ENCODE results near the gene SMC1B. TPM values are rescaled to one million over a fixed set of nuclear protein-coding genes. Genes with fewer than 3 reads are reported as not detected.

Gene SMC1B
- polyA plus RNA-seq, 3 donors = not detected

GRCh38 chr22:45454275-45454674 is 40.9 kb upstream of the SMC1B start:
- Histone ChIP-seq H3K4me1 (ENCODE audit: control insufficient read depth in 1 of 2, insufficient read depth in 2 of 2, low read length in 2 of 2) (no peaks in the 10 kb centered on the region), H3K9me3 (replicated peaks in 1 of 2; ENCODE audit: control insufficient read depth in 1 of 2, insufficient read depth in 1 of 2, low read length in 2 of 2) (no peaks in the 10 kb centered on the region), H3K4me3 (replicated peaks in 1 of 3; ENCODE audit: low read depth in 2 of 3, low read length in 3 of 3) (no peak overlapping the region), H3K27ac (ENCODE audit: low read depth in 1 of 2, low read length in 2 of 2) (no peak overlapping the region), H3K36me3 (replicated peaks in 1 of 2; ENCODE audit: control insufficient read depth in 1 of 2, insufficient read depth in 2 of 2, low read length in 2 of 2) (no peaks in the 10 kb centered on the region), H2AFZ (ENCODE audit: insufficient read depth, low read depth, low read length, poor library complexity, severe bottlenecking) (peak overlapping the region; percentile 3), H4K20me1 (ENCODE audit: insufficient read depth, low read length) (no peaks in the 10 kb centered on the region), H3K9ac (ENCODE audit: insufficient read depth, low read length, poor library complexity, severe bottlenecking) (no peak overlapping the region), H3K79me2 (ENCODE audit: insufficient read depth, low read length) (no peaks in the 10 kb centered on the region), H3K27me3 (ENCODE audit: control insufficient read depth in 2 of 2, insufficient read depth in 2 of 2, low read length in 2 of 2) (no peaks in the 10 kb centered on the region), H3K4me2 (replicated peaks; ENCODE audit: extremely low read depth, low read length, poor library complexity, severe bottlenecking) (no peak overlapping the region)
- TF ChIP-seq, protein P1, sequence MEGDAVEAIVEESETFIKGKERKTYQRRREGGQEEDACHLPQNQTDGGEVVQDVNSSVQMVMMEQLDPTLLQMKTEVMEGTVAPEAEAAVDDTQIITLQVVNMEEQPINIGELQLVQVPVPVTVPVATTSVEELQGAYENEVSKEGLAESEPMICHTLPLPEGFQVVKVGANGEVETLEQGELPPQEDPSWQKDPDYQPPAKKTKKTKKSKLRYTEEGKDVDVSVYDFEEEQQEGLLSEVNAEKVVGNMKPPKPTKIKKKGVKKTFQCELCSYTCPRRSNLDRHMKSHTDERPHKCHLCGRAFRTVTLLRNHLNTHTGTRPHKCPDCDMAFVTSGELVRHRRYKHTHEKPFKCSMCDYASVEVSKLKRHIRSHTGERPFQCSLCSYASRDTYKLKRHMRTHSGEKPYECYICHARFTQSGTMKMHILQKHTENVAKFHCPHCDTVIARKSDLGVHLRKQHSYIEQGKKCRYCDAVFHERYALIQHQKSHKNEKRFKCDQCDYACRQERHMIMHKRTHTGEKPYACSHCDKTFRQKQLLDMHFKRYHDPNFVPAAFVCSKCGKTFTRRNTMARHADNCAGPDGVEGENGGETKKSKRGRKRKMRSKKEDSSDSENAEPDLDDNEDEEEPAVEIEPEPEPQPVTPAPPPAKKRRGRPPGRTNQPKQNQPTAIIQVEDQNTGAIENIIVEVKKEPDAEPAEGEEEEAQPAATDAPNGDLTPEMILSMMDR (IDR thresholded peaks at IDR 0.05) = no peak
- no peak for DNase-seq
- WGBS (ENCODE audit: insufficient coverage) = no CpG with 5 or more reads among the region's 4 CpGs
- no peak overlapping the region for H3K27ac Mint-ChIP-seq
- H3K36me3 Mint-ChIP-seq = no peaks in the 10 kb centered on the region
- H3K4me1 Mint-ChIP-seq = no peaks in the 10 kb centered on the region
- no peaks in the 10 kb centered on the region for H3K9me3 Mint-ChIP-seq
- peaks cover 3 to 7% (median 5%) of the 10 kb centered on the region in 3 donors for H3K27me3 Mint-ChIP-seq (ENCODE audit: low read depth in 3 of 3)
- intact Hi-C loops (cut with micrococcal nuclease) = no loop called here
- no peak overlapping the region for H3K4me3 Mint-ChIP-seq

GRCh38 chr22:45453764-45454163 is 40.4 kb upstream of the SMC1B start:
- H2AFZ ChIP-seq (ENCODE audit: insufficient read depth, low read depth, low read length, poor library complexity, severe bottlenecking) = peak overlapping the region; percentile 3
- intact Hi-C loops (cut with micrococcal nuclease) = no loop called here
- H3K4me2 ChIP-seq (replicated peaks; ENCODE audit: extremely low read depth, low read length, poor library complexity, severe bottlenecking) = no peak overlapping the region
- H3K4me3 Mint-ChIP-seq = no peak overlapping the region
- no peaks in the 10 kb centered on the region for H4K20me1 ChIP-seq (ENCODE audit: insufficient read depth, low read length)
- no CpG with 5 or more reads among the region's 6 CpGs for WGBS (ENCODE audit: insufficient coverage)
- no peaks in the 10 kb centered on the region for H3K4me1 Mint-ChIP-seq
- H3K9ac ChIP-seq (ENCODE audit: insufficient read depth, low read length, poor library complexity, severe bottlenecking) = no peak overlapping the region
- peaks cover 3 to 5% (median 5%) of the 10 kb centered on the region in 3 donors for H3K27me3 Mint-ChIP-seq (ENCODE audit: low read depth in 3 of 3)
- no peaks in the 10 kb centered on the region for H3K9me3 Mint-ChIP-seq
- no peaks in the 10 kb centered on the region for H3K36me3 ChIP-seq (replicated peaks in 1 of 2; ENCODE audit: control insufficient read depth in 1 of 2, insufficient read depth in 2 of 2, low read length in 2 of 2)
- H3K27ac Mint-ChIP-seq = peak overlapping the region in 1 of 7 donors; percentile 65
- H3K27ac ChIP-seq (ENCODE audit: low read depth in 1 of 2, low read length in 2 of 2) = no peak overlapping the region
- no peak overlapping the region for H3K4me3 ChIP-seq (replicated peaks in 1 of 3; ENCODE audit: low read depth in 2 of 3, low read length in 3 of 3)
- H3K4me1 ChIP-seq (ENCODE audit: control insufficient read depth in 1 of 2, insufficient read depth in 2 of 2, low read length in 2 of 2) = no peaks in the 10 kb centered on the region
- TF ChIP-seq, protein P1 (IDR thresholded peaks at IDR 0.05) = no peak
- no peaks in the 10 kb centered on the region for H3K9me3 ChIP-seq (replicated peaks in 1 of 2; ENCODE audit: control insufficient read depth in 1 of 2, insufficient read depth in 1 of 2, low read length in 2 of 2)
- DNase-seq = no peak
- H3K36me3 Mint-ChIP-seq = no peaks in the 10 kb centered on the region
- H3K27me3 ChIP-seq (ENCODE audit: control insufficient read depth in 2 of 2, insufficient read depth in 2 of 2, low read length in 2 of 2) = no peaks in the 10 kb centered on the region
- H3K79me2 ChIP-seq (ENCODE audit: insufficient read depth, low read length) = no peaks in the 10 kb centered on the region

Data from CD14-positive monocyte (primary cell).